CD4-positive, alpha-beta T cell (primary cell): ENCODE data around the gene DTNB. TPM values are rescaled to one million over a fixed set of nuclear protein-coding genes. Genes with fewer than 3 reads are reported as not detected.

ENCODE experiments used
- ATAC-seq: fragments of 200-7000 bp; cut with Tn5 transposase; one replicate; pipeline ENCODE4 v1.10.0; 2022; ENCODE audit warnings: mild to moderate bottlenecking; ENCODE audit not compliant: poor library complexity
- CTCF ChIA-PET: fragments of 350-600 bp; sonication (Branson Sonifier 250); formaldehyde crosslinking; loops from one replicate; lab custom pipeline; 2021; ENCODE audit warnings: antibody characterized with exemption, inconsistent platforms; lab: Charles Lee
- POLR2A ChIA-PET: fragments of 350-600 bp; sonication (Branson Sonifier 250); formaldehyde crosslinking; loops from one replicate; lab custom pipeline; 2021; ENCODE audit warnings: antibody characterized with exemption, inconsistent platforms; lab: Charles Lee
- DNase-seq, 14 experiments: peaks; one replicate each; pipeline ENCODE4 v3.0.0-alpha.2; 2013 to 2020; ENCODE audit warnings: mixed read lengths in 2 of 14
- H3K27ac ChIP-seq, 2 donors: one replicate each; pipeline versions ENCODE4 v1.5.1 to v1.7.0; 2013; ENCODE audit warnings: low read length in 2 of 2, low read depth in 1 of 2, mild to moderate bottlenecking in 1 of 2
- H3K27me3 ChIP-seq, 2 experiments: 1 replicate in 1 of 2; 2 replicates in 1 of 2; pipeline versions ENCODE4 v1.6.1 to v1.7.0; 2013; ENCODE audit warnings: low read length in 2 of 2, control low read depth in 1 of 2, mild to moderate bottlenecking in 1 of 2, moderate library complexity in 1 of 2; ENCODE audit not compliant: insufficient read depth in 2 of 2, control insufficient read depth in 1 of 2
- H3K36me3 ChIP-seq: one replicate; pipeline ENCODE4 v1.6.1; 2013; ENCODE audit warnings: low read length, control low read depth; ENCODE audit not compliant: insufficient read depth
- H3K4me1 ChIP-seq: one replicate; pipeline ENCODE4 v1.6.1; 2013; ENCODE audit warnings: low read length, control low read depth; ENCODE audit not compliant: insufficient read depth
- H3K4me3 ChIP-seq: one replicate; pipeline ENCODE4 v1.5.1; 2013; ENCODE audit warnings: mild to moderate bottlenecking, low read length, moderate library complexity
- H3K9me3 ChIP-seq, 2 experiments: 1 replicate in 1 of 2; 2 replicates in 1 of 2; pipeline versions ENCODE4 v1.6.1 to v1.7.0; 2013; ENCODE audit warnings: low read length in 2 of 2, mild to moderate bottlenecking in 2 of 2, control low read depth in 1 of 2, moderate library complexity in 1 of 2; ENCODE audit not compliant: control insufficient read depth in 1 of 2, insufficient read depth in 1 of 2
- H3K27ac Mint-ChIP-seq: one replicate; pipeline ENCODE4 v1.8.0; 2020; ENCODE audit warnings: mixed read lengths
- H3K27me3 Mint-ChIP-seq: one replicate; pipeline ENCODE4 v1.8.0; 2021; ENCODE audit warnings: mixed read lengths
- H3K36me3 Mint-ChIP-seq: one replicate; pipeline ENCODE4 v1.8.0; 2021; ENCODE audit warnings: low read depth, mixed read lengths
- H3K4me1 Mint-ChIP-seq: one replicate; pipeline ENCODE4 v1.8.0; 2021; ENCODE audit warnings: low read depth, mixed read lengths
- H3K4me3 Mint-ChIP-seq: one replicate; pipeline ENCODE4 v1.8.0; 2020; ENCODE audit warnings: mild to moderate bottlenecking, mixed read lengths
- H3K9me3 Mint-ChIP-seq: one replicate; pipeline ENCODE4 v1.8.0; 2020; ENCODE audit warnings: mixed read lengths
- CTCF ChIP-seq: fragments of 200-600 bp; IDR thresholded peaks from one replicate; pipeline ENCODE4 v1.8.0; 2022; ENCODE audit warnings: antibody characterized with exemption, mild to moderate bottlenecking
- intact Hi-C, 2 experiments: fragments of 100-400 bp; cut with DNase I in 1 of 2; cut with micrococcal nuclease in 1 of 2; formaldehyde crosslinking; loops; one replicate each; pipeline versions ENCODE4 v1.15.1 to v1.9.0; 2023 to 2025; cut with DNase I, micrococcal nuclease
- total RNA-seq, 174 experiments: library from RNA in 2 of 174; stranded (reverse) in 2 of 174; gene quantifications; one replicate each; pipeline ENCODE4 v1.2.3 and lab custom pipeline; 2021 to 2026

The DTNB gene
- total RNA-seq, 2 experiments from 2014 or later = 30.1 to 33.6 TPM

DNA sequence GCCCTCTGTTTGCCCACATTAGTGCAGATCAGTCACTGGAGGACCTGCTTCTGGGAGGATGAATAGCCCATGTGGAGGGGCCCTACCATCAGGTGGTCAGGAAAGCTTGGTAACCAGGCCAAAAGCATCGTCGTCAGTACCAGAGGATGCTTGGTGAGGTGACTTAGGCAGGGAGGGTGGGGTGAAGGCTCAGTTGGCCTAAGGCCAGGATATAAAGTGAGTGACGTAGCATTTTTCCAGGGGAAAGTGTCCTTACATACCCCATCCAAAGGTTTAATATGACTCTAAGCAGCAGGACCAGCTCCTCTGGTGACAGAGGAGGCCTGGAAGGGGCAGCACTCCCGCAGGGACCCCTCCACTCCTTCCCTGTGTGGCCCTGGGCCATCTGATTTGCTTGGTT lies 303.9 kb downstream of the DTNB start:
- no peaks in the 10 kb centered on the region for H3K4me1 ChIP-seq
- no peaks in the 10 kb centered on the region for H3K36me3 ChIP-seq
- intact Hi-C loops = loop anchor here (10.0 kb wide), 1 partner anchor 395 kb away; the partner anchor contains the start of gene DNAJC27 (in 2 of the 2)
- H3K27ac ChIP-seq = no peak overlapping the region
- peak in 2 of 14 experiments; percentile 4 to 6 for DNase-seq
- ATAC-seq = no peak
- ChIA-PET CTCF (no interaction called here), POLR2A (no interaction called here)
- Mint-ChIP-seq H3K4me3 (no peak overlapping the region), H3K36me3 (no peaks in the 10 kb centered on the region), H3K9me3 (no peaks in the 10 kb centered on the region), H3K27me3 (no peaks in the 10 kb centered on the region), H3K4me1 (peaks cover 9% of the 10 kb centered on the region), H3K27ac (no peak overlapping the region)
- no peak overlapping the region for H3K4me3 ChIP-seq
- no peaks in the 10 kb centered on the region for H3K27me3 ChIP-seq
- H3K9me3 ChIP-seq = no peaks in the 10 kb centered on the region
- no peak for TF ChIP-seq CTCF

- no peaks in the 10 kb centered on the region for H3K36me3 ChIP-seq
- H3K27me3 Mint-ChIP-seq = no peaks in the 10 kb centered on the region
- no peak for ATAC-seq
- no peaks in the 10 kb centered on the region for H3K27me3 ChIP-seq
- H3K4me3 Mint-ChIP-seq = no peak overlapping the region
- H3K9me3 Mint-ChIP-seq = no peaks in the 10 kb centered on the region
- TF ChIP-seq CTCF = no peak
- no peak overlapping the region for H3K27ac Mint-ChIP-seq
- peaks cover 12% of the 10 kb centered on the region for H3K4me1 Mint-ChIP-seq
- no peaks in the 10 kb centered on the region for H3K9me3 ChIP-seq
- H3K4me1 ChIP-seq = peaks cover 2% of the 10 kb centered on the region
- POLR2A ChIA-PET = no interaction called here
- intact Hi-C loops = loop anchor here (10.0 kb wide), 1 partner anchor 394 kb away; the partner anchor contains the start of gene DNAJC27 (in 2 of the 2)
- no peak overlapping the region for H3K27ac ChIP-seq
- CTCF ChIA-PET = interaction anchor here (1.9 kb wide), 1 partner anchor 8 kb away, joined by 5 read pairs; no protein-coding TSS in a partner anchor
- H3K36me3 Mint-ChIP-seq = no peaks in the 10 kb centered on the region
- no peak overlapping the region for H3K4me3 ChIP-seq
- DNase-seq = no peak
These were observed 304.7 kb downstream of the DTNB start for GRCh38 chr2:25368660-25369059.

GRCh38 chr2:25367296-25367695 lies 306.1 kb downstream of the DTNB start:
- H3K27me3 ChIP-seq = no peaks in the 10 kb centered on the region
- H3K4me1 ChIP-seq = peaks cover 14% of the 10 kb centered on the region
- H3K36me3 ChIP-seq = no peaks in the 10 kb centered on the region
- Mint-ChIP-seq H3K36me3 (no peaks in the 10 kb centered on the region), H3K27ac (no peak overlapping the region), H3K9me3 (no peaks in the 10 kb centered on the region), H3K27me3 (no peaks in the 10 kb centered on the region), H3K4me1 (peaks cover 18% of the 10 kb centered on the region), H3K4me3 (no peak overlapping the region)
- ATAC-seq (no peak), DNase-seq (no peak)
- no peaks in the 10 kb centered on the region for H3K9me3 ChIP-seq
- POLR2A ChIA-PET = no interaction called here
- no peak overlapping the region for H3K4me3 ChIP-seq
- no peak for TF ChIP-seq CTCF
- CTCF ChIA-PET = interaction anchor here (1.9 kb wide), 1 partner anchor 9 kb away, joined by 5 read pairs; no protein-coding TSS in a partner anchor
- intact Hi-C loops = loop anchor here (10.0 kb wide), 1 partner anchor 392 kb away; the partner anchor contains the start of gene DNAJC27 (in 2 of the 2)
- H3K27ac ChIP-seq = no peak overlapping the region
